Activated CD4-positive, alpha-beta T cell treated with anti-CD3 and anti-CD28 coated beads for 4 hours (primary cell): ENCODE measurements around the gene DHRS4L2.
"Not testable (repeated sequence)": the region's sequence is repeated elsewhere in the genome, so short reads cannot be mapped to it uniquely, and the experiment has no call there.

Source experiments
- DNase-seq, 2 donors: peaks; one replicate each; pipeline ENCODE4 v3.0.0-alpha.2; 2020

Gene DHRS4L2

GRCh38 chr14:23988607-23989363, at the start of gene DHRS4L2:
Gene DHRS4L2, plus strand, starts transcription at chr14:23988929. Its CDS starts 19 bp downstream, at chr14:23988948.
- DNase-seq = peak; percentile 69 to 71

- DNase-seq = no peak
These were observed 49.0 kb upstream of the DHRS4L2 start for GRCh38 chr14:23939607-23940326.

GRCh38 chr14:23941230-23941629, 47.5 kb upstream of the DHRS4L2 start:
- no peak for DNase-seq

GRCh38 chr14:23941669-23942068, 47.1 kb upstream of the DHRS4L2 start:
- no peak for DNase-seq

- DNase-seq = no peak
These were observed 46.1 kb upstream of the DHRS4L2 start for GRCh38 chr14:23942587-23942986.

GRCh38 chr14:23949069-23949468, 39.7 kb upstream of the DHRS4L2 start:
- not testable (repeated sequence) for DNase-seq

GRCh38 chr14:23950411-23951135, 38.2 kb upstream of the DHRS4L2 start:
- DNase-seq = no peak

- DNase-seq = not testable (repeated sequence)
These were observed 37.6 kb upstream of the DHRS4L2 start for GRCh38 chr14:23951136-23951466.

GRCh38 chr14:23951590-23952201, 37.0 kb upstream of the DHRS4L2 start:
- no peak for DNase-seq

GRCh38 chr14:23953116-23953463, 35.6 kb upstream of the DHRS4L2 start:
- DNase-seq = not testable (repeated sequence)

GRCh38 chr14:23953464-23954278, 35.1 kb upstream of the DHRS4L2 start, which contains the start of gene DHRS4:
Gene DHRS4, plus strand, starts transcription at chr14:23953770. Its CDS starts 19 bp downstream, at chr14:23953789.
- DNase-seq = peak; percentile 78 to 80

- not testable (repeated sequence) for DNase-seq
These were observed 34.5 kb upstream of the DHRS4L2 start for GRCh38 chr14:23954279-23954614.

- not testable (repeated sequence) for DNase-seq
These were observed 33.8 kb upstream of the DHRS4L2 start for GRCh38 chr14:23954965-23955364.

GRCh38 chr14:23955811-23956210, 32.9 kb upstream of the DHRS4L2 start:
- DNase-seq = not testable (repeated sequence)

- not testable (repeated sequence) for DNase-seq
These were observed 30.7 kb upstream of the DHRS4L2 start for GRCh38 chr14:23957913-23958569.

GRCh38 chr14:23960899-23961298, 27.8 kb upstream of the DHRS4L2 start:
- not testable (repeated sequence) for DNase-seq

GRCh38 chr14:23961704-23962103, 27.0 kb upstream of the DHRS4L2 start:
- not testable (repeated sequence) for DNase-seq

- not testable (repeated sequence) for DNase-seq
These were observed 19.6 kb upstream of the DHRS4L2 start for GRCh38 chr14:23969130-23969480.

- peak; percentile 47 to 73 for DNase-seq
These were observed 19.0 kb upstream of the DHRS4L2 start for GRCh38 chr14:23969481-23970282.

GRCh38 chr14:23970283-23970659, 18.5 kb upstream of the DHRS4L2 start:
- not testable (repeated sequence) for DNase-seq

GRCh38 chr14:23973178-23973577, 15.6 kb upstream of the DHRS4L2 start:
- DNase-seq = not testable (repeated sequence)
